GM12878 (cell line): ENCODE data around the gene RGS16. TPM values are rescaled to one million over a fixed set of nuclear protein-coding genes. Genes with fewer than 3 reads are reported as not detected.

Experiments used
- ATAC-seq: fragments of 200-7000 bp; cut with Tn5 transposase; 3 replicates; pipeline ENCODE4 v1.9.1; 2020; ENCODE audit warnings: mild to moderate bottlenecking, moderate library complexity
- BruUV-seq: library from RNA; stranded (reverse); fragments of 400-500 nt; replicated peaks from 2 replicates; lab custom pipeline; 2021; lab: Mats Ljungman, UMichigan
- CTCF ChIA-PET: fragments of 300-600 bp; sonication (Branson Sonifier 250); formaldehyde crosslinking; extraction: SDS; loops from one replicate; lab custom pipeline; 2021; ENCODE audit warnings: inconsistent platforms; lab: Yijun Ruan, JAX
- POLR2A ChIA-PET: fragments of 350-600 bp; formaldehyde crosslinking; extraction: SDS; loops from one replicate; lab custom pipeline; 2021; ENCODE audit warnings: inconsistent platforms; lab: Charles Lee
- RAD21 ChIA-PET: fragments of 300-600 bp; sonication (Branson Sonifier 250); formaldehyde crosslinking; loops from one replicate; lab custom pipeline; 2023; ENCODE audit warnings: antibody characterized with exemption; ENCODE audit not compliant: unreplicated experiment; lab: Charles Lee
- SMC1A ChIA-PET: fragments of 300-600 bp; sonication (Branson Sonifier 250); formaldehyde crosslinking; loops from one replicate; lab custom pipeline; 2023; ENCODE audit not compliant: unreplicated experiment, uncharacterized antibody; lab: Charles Lee
- DNase-seq: peaks from one replicate; pipeline ENCODE4 v3.0.0-alpha.2; 2011; ENCODE audit warnings: low read depth, low spot score
- FAIRE-seq: peaks from 3 replicates; lab custom pipeline; 2011; peaks lifted over from hg19 to GRCh38; lab: Jason Lieb, UNC
- H2AFZ ChIP-seq: 2 replicates; pipeline ENCODE4 v1.6.0; 2011; ENCODE audit warnings: low read depth, low read length, control low read depth; ENCODE audit not compliant: control insufficient read depth
- H3K27ac ChIP-seq: 2 replicates; pipeline ENCODE4 v1.5.1; 2011; ENCODE audit warnings: control low read depth; ENCODE audit not compliant: control insufficient read depth, insufficient read depth
- H3K27me3 ChIP-seq, 2 experiments: replicated peaks in 1 of 2; 2 replicates each; pipeline versions ENCODE4 v1.6.0 to v1.6.1; 2011; ENCODE audit warnings: low read length in 1 of 2; ENCODE audit not compliant: control insufficient read depth in 2 of 2, insufficient read depth in 2 of 2
- H3K36me3 ChIP-seq, 2 experiments: 2 replicates each; pipeline ENCODE4 v1.5.1; 2011; ENCODE audit warnings: low read length in 1 of 2; ENCODE audit not compliant: control insufficient read depth in 2 of 2, insufficient read depth in 2 of 2
- H3K4me1 ChIP-seq: 2 replicates; pipeline ENCODE4 v1.6.1; 2011; ENCODE audit warnings: mild to moderate bottlenecking, low read length, moderate library complexity, mixed read lengths; ENCODE audit not compliant: control insufficient read depth, insufficient read depth
- H3K4me2 ChIP-seq: 2 replicates; pipeline ENCODE4 v1.6.0; 2011; ENCODE audit warnings: control low read depth; ENCODE audit not compliant: control insufficient read depth, insufficient read depth
- H3K4me3 ChIP-seq: fragments of 200-600 bp; sonication (generic); 2 replicates; pipeline ENCODE4 v1.5.1; 2016
- H3K79me2 ChIP-seq: 2 replicates; pipeline ENCODE4 v1.6.0; 2011; ENCODE audit warnings: low read length; ENCODE audit not compliant: control insufficient read depth, insufficient read depth
- H3K9ac ChIP-seq: 2 replicates; pipeline ENCODE4 v1.8.0; 2011; ENCODE audit warnings: low read length, control low read depth, mixed read lengths; ENCODE audit not compliant: control insufficient read depth, insufficient read depth
- H3K9me3 ChIP-seq: replicated peaks from 3 replicates; pipeline ENCODE4 v1.5.1; 2011; ENCODE audit warnings: mild to moderate bottlenecking, low read length; ENCODE audit not compliant: control insufficient read depth, insufficient read depth
- H4K20me1 ChIP-seq: 2 replicates; pipeline ENCODE4 v1.6.0; 2011; ENCODE audit not compliant: control insufficient read depth, insufficient read depth
- JUNB ChIP-seq: IDR thresholded peaks from 2 replicates; pipeline ENCODE4 v1.6.1; 2016; ENCODE audit warnings: antibody characterized with exemption, mild to moderate bottlenecking
- SPI1 ChIP-seq: IDR thresholded peaks from 2 replicates; pipeline ENCODE4 v1.6.1; 2011; ENCODE audit warnings: low read depth, mild to moderate bottlenecking, low read length, moderate library complexity, borderline replicate concordance; ENCODE audit not compliant: insufficient read depth
- ZSCAN29 ChIP-seq: fragments of 450-650 bp; IDR thresholded peaks from 2 replicates; pipeline ENCODE4 v1.6.1; 2017; ENCODE audit warnings: mild to moderate bottlenecking, moderate library complexity
- WGBS: methylation state at CpG from one replicate; pipeline ENCODE4 v1.1.6; 2016; ENCODE audit warnings: low lambda C conversion rate; ENCODE audit not compliant: insufficient replicate concordance, insufficient coverage; ENCODE audit errors: missing lambda C conversion rate; 5-methylcytosine and 5-hydroxymethylcytosine counted together
- in situ Hi-C: fragments of 300-500 bp; cut with MboI; formaldehyde crosslinking; loops from 9 replicates; pipeline ENCODE4 v1.14.3; 2018; ENCODE audit warnings: mixed read lengths
- intact Hi-C: fragments of 100-400 bp; cut with micrococcal nuclease; formaldehyde crosslinking; loops from one replicate; pipeline ENCODE4 v1.14.2; 2022; ENCODE audit not compliant: unreplicated experiment
- polyA plus RNA-seq, 11 experiments: library from polyadenylated mRNA; depleted of rRNA in 4 of 11; unstranded in 6 of 11; stranded (reverse) in 5 of 11; fragments of >200 nt; fragmentation: Nextera tagmentation in 4 of 11; fragmentation: Illumina TruSeq in 1 of 11; extraction: Ambion mirVana in 4 of 11; extraction: Trizol in 1 of 11; gene quantifications; 1 replicate in 1 of 11; 2 replicates in 10 of 11; pipeline versions ENCODE4 v1.2.1 to v1.2.3, GENCODE V29; 2011 to 2016; ENCODE audit warnings: inconsistent platforms in 2 of 11, missing spikeins in 2 of 11, low read depth in 1 of 11
- total RNA-seq, 4 experiments: library from RNA; depleted of rRNA in 3 of 4; stranded (reverse); fragments of >200 nt in 3 of 4; fragmentation: Illumina TruSeq in 1 of 4; extraction: Trizol in 1 of 4; gene quantifications; 2 replicates each; pipeline versions ENCODE4 v1.2.1 to v1.2.3, GENCODE V29; 2013 to 2021
- TF ChIP-seq, protein P1 (sequence below): fragments of 450-650 bp; formaldehyde crosslinking; IDR thresholded peaks from 2 replicates; pipeline ENCODE4 v1.4.0; 2022; ENCODE audit warnings: mild to moderate bottlenecking, moderate library complexity
- TF ChIP-seq, protein P2 (sequence below): fragments of 450-650 bp; conservative IDR thresholded peaks from 2 replicates; pipeline ENCODE4 v1.6.1; 2017; ENCODE audit warnings: mild to moderate bottlenecking, moderate library complexity
- TF ChIP-seq, protein P3 (sequence below): IDR thresholded peaks from 2 replicates; pipeline ENCODE4 v1.6.1; 2012; ENCODE audit warnings: low read length, inconsistent platforms
- TF ChIP-seq, protein P4 (sequence below): IDR thresholded peaks from 2 replicates; pipeline ENCODE4 v1.6.1; 2012; ENCODE audit warnings: mild to moderate bottlenecking, low read depth, low read length

The RGS16 gene
- total and polyA plus RNA-seq, 10 of the 15 experiments (the other 5 are each of a cell fraction or from before 2014, with no cell fraction given), result 16.4 to 58.2 (median 44.6) TPM

DNA sequence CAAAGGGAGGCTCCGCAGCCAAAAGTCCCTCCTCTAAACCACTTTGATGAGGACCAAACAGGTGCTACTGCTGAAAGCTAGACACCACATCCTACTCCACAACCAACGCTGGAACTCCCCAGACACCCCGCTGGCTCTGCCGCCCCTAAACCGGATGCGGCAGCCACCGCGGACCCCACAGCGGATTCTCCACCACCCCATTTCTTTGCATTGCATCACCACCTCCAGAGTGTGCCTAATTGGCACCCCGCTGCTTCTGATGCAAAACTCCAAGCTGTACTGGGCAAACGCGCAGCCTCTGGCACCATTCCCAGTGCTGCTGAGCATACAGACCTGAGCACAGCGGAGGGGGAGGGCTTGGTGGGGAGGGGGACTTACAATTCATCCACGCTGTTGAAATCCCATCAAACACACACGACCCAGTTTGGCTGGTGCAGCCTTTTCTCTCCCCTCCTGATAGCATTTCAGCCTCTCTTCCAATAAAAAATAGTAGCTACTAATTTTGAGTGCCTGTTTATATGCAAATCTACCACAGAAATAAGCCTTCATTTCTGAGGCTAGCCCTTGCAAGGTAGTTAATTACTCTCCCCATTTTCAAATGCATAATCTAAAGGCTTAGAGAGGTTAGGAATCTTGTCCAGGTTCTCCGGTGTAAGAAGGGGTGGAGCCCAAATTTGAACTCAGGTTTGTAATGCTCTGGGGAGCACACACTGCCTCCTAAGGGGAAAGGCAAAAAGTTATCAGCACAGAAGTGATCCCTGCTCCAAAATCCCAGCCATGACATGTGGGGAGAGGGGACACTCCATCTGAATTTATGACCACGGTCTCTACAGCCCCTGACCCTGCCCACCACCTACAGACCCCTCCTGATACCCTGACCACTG, 12.2 kb upstream of the RGS16 start (continued):
- TF ChIP-seq, protein P1, sequence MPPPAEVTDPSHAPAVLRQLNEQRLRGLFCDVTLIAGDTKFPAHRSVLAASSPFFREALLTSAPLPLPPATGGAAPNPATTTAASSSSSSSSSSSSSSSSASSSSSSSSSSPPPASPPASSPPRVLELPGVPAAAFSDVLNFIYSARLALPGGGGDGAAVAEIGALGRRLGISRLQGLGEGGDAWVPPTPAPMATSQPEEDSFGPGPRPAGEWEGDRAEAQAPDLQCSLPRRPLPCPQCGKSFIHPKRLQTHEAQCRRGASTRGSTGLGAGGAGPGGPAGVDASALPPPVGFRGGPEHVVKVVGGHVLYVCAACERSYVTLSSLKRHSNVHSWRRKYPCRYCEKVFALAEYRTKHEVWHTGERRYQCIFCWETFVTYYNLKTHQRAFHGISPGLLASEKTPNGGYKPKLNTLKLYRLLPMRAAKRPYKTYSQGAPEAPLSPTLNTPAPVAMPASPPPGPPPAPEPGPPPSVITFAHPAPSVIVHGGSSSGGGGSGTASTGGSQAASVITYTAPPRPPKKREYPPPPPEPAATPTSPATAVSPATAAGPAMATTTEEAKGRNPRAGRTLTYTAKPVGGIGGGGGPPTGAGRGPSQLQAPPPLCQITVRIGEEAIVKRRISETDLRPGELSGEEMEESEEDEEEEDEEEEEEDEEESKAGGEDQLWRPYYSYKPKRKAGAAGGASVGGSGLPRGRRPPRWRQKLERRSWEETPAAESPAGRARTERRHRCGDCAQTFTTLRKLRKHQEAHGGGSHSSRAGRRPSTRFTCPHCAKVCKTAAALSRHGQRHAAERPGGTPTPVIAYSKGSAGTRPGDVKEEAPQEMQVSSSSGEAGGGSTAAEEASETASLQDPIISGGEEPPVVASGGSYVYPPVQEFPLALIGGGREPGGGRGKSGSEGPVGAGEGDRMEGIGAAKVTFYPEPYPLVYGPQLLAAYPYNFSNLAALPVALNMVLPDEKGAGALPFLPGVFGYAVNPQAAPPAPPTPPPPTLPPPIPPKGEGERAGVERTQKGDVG (CRISPR knock-in tag), result no peak

DNA sequence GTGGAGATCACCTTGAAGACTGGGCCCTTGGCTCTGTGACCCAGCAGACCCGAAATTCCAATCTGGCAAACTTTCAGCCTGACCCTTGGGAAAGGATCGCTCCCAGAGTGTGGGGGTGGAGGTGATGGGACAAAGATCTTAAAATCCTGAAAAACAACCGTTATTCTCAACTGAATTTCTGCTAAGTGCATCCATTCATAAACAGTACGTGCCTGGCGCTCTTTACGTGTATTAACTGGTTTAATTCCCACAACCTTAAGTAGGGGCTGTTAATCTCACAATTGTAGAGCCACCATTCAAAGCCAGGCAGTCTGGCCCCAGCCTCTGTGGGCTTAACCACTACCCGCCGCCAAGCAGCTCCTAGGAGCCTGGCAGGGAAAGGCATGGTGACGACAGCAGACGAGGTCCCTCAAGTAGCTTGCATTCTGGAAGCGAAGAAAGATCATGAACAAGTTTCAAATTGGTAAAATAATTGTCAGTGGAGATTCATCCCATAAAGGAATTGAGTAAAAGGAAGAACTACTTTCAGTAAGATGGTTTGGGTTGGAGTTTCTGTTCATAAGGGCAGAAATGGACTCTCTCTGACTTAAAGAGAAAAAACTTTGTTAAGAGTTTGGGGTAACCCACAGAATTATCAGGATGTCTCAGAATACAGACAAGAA, 11.4 kb upstream of the RGS16 start:
- Histone ChIP-seq H3K79me2 (no peaks in the 10 kb centered on the region), H3K27me3 (no peaks in the 10 kb centered on the region), H3K36me3 (no peaks in the 10 kb centered on the region), H3K9ac (peak overlapping the region; percentile 87), H4K20me1 (no peaks in the 10 kb centered on the region), H2AFZ (peak overlapping the region; percentile 38), H3K27ac (peak overlapping the region; percentile 95), H3K4me1 (peaks cover 59% of the 10 kb centered on the region), H3K4me3 (peak overlapping the region; percentile 63), H3K4me2 (peak overlapping the region; percentile 87), H3K9me3 (peaks cover under 1% of the 10 kb centered on the region; the same call in 1 of the 3 replicates)
- in situ Hi-C loops (no loop called here), intact Hi-C loops (loop anchor here (1.0 to 5.0 kb wide), 5 partner anchors 11 to 167 kb away; partner anchors contain the start of gene RGS16)
- FAIRE-seq, result no peak
- peak; percentile 56 for ATAC-seq
- TSS peak; percentile 88 for BruUV-seq
- ChIA-PET RAD21 (interaction anchor here (0.7 to 9.4 kb wide), 16 partner anchors 8 to 174 kb away, joined by 3 to 121 read pairs (median 4); partner anchors contain the start of genes NPL and RGS16), SMC1A (interaction anchor here (0.6 to 12.3 kb wide), 12 partner anchors 8 to 190 kb away, joined by 3 to 219 read pairs (median 7); partner anchors contain the start of gene RGS16), CTCF (interaction anchor here (1.5 to 37.4 kb wide), 8 partner anchors 12 to 173 kb away, joined by 4 to 1888 read pairs (median 9); partner anchors contain the start of genes NPL and RGS16), POLR2A (interaction anchor here (1.0 to 7.4 kb wide), 12 partner anchors 8 to 189 kb away, joined by 3 to 51 read pairs (median 7); partner anchors contain the start of gene RGS16)
- 3% methylated on average over 11 of the region's 11 CpGs for WGBS
- no peak for DNase-seq
- TF ChIP-seq SPI1 (no peak), JUNB (peak; percentile 86; the same call in 1 of the 2 replicates), ZSCAN29 (peak; percentile 67; the same call in 1 of the 2 replicates)
- TF ChIP-seq, protein P2, sequence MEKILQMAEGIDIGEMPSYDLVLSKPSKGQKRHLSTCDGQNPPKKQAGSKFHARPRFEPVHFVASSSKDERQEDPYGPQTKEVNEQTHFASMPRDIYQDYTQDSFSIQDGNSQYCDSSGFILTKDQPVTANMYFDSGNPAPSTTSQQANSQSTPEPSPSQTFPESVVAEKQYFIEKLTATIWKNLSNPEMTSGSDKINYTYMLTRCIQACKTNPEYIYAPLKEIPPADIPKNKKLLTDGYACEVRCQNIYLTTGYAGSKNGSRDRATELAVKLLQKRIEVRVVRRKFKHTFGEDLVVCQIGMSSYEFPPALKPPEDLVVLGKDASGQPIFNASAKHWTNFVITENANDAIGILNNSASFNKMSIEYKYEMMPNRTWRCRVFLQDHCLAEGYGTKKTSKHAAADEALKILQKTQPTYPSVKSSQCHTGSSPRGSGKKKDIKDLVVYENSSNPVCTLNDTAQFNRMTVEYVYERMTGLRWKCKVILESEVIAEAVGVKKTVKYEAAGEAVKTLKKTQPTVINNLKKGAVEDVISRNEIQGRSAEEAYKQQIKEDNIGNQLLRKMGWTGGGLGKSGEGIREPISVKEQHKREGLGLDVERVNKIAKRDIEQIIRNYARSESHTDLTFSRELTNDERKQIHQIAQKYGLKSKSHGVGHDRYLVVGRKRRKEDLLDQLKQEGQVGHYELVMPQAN, result 0 out of 2 replicates have a peak, but pooled peaks have one; percentile 25
- TF ChIP-seq, protein P3, sequence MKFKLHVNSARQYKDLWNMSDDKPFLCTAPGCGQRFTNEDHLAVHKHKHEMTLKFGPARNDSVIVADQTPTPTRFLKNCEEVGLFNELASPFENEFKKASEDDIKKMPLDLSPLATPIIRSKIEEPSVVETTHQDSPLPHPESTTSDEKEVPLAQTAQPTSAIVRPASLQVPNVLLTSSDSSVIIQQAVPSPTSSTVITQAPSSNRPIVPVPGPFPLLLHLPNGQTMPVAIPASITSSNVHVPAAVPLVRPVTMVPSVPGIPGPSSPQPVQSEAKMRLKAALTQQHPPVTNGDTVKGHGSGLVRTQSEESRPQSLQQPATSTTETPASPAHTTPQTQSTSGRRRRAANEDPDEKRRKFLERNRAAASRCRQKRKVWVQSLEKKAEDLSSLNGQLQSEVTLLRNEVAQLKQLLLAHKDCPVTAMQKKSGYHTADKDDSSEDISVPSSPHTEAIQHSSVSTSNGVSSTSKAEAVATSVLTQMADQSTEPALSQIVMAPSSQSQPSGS, result no peak
- TF ChIP-seq, protein P4, sequence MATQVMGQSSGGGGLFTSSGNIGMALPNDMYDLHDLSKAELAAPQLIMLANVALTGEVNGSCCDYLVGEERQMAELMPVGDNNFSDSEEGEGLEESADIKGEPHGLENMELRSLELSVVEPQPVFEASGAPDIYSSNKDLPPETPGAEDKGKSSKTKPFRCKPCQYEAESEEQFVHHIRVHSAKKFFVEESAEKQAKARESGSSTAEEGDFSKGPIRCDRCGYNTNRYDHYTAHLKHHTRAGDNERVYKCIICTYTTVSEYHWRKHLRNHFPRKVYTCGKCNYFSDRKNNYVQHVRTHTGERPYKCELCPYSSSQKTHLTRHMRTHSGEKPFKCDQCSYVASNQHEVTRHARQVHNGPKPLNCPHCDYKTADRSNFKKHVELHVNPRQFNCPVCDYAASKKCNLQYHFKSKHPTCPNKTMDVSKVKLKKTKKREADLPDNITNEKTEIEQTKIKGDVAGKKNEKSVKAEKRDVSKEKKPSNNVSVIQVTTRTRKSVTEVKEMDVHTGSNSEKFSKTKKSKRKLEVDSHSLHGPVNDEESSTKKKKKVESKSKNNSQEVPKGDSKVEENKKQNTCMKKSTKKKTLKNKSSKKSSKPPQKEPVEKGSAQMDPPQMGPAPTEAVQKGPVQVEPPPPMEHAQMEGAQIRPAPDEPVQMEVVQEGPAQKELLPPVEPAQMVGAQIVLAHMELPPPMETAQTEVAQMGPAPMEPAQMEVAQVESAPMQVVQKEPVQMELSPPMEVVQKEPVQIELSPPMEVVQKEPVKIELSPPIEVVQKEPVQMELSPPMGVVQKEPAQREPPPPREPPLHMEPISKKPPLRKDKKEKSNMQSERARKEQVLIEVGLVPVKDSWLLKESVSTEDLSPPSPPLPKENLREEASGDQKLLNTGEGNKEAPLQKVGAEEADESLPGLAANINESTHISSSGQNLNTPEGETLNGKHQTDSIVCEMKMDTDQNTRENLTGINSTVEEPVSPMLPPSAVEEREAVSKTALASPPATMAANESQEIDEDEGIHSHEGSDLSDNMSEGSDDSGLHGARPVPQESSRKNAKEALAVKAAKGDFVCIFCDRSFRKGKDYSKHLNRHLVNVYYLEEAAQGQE, result no peak
